ENCODE data around the gene SAG.

- no peak for TF ChIP-seq ELF4 (IDR thresholded peaks at IDR 0.05)
- no peak for TF ChIP-seq BHLHE40 (IDR thresholded peaks at IDR 0.05; ENCODE audit: borderline replicate concordance)
- no peak for TF ChIP-seq ZNF384 (IDR thresholded peaks at IDR 0.05)
- no peak for TF ChIP-seq TARDBP (IDR thresholded peaks at IDR 0.05)
Observed at GRCh38 chr2:233273120-233273519, 34.5 kb upstream of the SAG start.
